GM12872 (cell line): ENCODE measurements around the gene ZNF275.

Source experiments
- TF ChIP-seq, protein P1 (sequence below): IDR thresholded peaks from 3 replicates; pipeline ENCODE4 v1.5.1; 2011; ENCODE audit warnings: low read depth, mild to moderate bottlenecking, low read length, moderate library complexity; ENCODE audit not compliant: insufficient read depth

ZNF275 gene

GRCh38 chrX:153353416-153353815 is 19.5 kb downstream of the ZNF275 start:
- TF ChIP-seq, protein P1, sequence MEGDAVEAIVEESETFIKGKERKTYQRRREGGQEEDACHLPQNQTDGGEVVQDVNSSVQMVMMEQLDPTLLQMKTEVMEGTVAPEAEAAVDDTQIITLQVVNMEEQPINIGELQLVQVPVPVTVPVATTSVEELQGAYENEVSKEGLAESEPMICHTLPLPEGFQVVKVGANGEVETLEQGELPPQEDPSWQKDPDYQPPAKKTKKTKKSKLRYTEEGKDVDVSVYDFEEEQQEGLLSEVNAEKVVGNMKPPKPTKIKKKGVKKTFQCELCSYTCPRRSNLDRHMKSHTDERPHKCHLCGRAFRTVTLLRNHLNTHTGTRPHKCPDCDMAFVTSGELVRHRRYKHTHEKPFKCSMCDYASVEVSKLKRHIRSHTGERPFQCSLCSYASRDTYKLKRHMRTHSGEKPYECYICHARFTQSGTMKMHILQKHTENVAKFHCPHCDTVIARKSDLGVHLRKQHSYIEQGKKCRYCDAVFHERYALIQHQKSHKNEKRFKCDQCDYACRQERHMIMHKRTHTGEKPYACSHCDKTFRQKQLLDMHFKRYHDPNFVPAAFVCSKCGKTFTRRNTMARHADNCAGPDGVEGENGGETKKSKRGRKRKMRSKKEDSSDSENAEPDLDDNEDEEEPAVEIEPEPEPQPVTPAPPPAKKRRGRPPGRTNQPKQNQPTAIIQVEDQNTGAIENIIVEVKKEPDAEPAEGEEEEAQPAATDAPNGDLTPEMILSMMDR: no peak

GRCh38 chrX:153357877-153358276 is 23.9 kb downstream of the ZNF275 start:
- TF ChIP-seq, protein P1: no peak

GRCh38 chrX:153361781-153362397 is 27.9 kb downstream of the ZNF275 start:
- TF ChIP-seq, protein P1: no peak

DNA sequence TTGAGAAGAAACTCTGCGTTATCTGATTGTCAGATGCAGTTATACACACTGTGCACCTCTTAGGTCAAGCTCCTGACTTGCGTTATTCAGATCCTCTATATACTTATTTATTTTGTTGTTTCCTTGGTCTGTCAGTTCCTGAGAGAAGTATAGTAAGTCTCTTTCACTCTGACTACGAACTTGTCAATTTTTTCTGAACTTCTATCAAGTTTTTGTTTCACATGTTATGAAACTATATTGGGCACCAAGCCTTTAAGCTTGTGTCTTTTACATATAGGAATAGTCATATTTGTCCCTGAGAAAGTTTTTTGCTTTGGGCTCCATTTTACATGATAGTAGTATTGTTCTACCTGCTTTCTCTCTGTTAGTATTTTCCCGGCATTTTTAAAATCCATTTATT is 31.7 kb downstream of the ZNF275 start:
- TF ChIP-seq, protein P1: no peak

GRCh38 chrX:153366119-153366518 is 32.2 kb downstream of the ZNF275 start:
- TF ChIP-seq, protein P1: no peak

DNA sequence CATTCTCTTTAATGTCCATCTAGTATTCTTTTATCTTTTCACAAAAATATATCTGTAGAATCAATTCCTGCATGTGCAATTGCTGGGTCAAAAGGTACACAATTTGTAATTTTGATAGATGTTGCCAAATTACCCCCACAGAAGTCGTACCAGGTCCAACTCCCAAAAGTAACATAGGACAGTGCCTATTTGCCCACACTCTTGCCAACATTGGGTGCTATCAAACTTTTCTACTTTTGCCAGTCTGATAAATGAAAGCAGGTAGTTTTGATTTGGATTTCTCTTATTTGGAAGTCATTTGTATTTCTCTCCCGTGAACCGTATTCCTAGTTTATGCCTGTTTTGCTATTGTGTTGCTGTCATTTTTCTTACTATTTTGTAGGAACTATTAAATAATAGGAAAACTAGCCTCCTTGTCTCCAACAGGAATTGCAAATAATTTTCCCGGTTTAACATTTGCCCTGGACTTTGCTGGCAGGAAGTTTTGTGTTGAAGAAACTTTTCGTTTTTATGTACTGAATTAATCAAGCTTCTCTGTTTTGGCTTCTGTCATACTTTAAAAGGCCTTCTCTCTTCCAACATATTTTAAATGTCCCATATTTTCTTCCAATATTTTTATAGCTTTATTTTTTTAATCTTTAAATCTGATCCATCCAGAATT is 33.1 kb downstream of the ZNF275 start:
- TF ChIP-seq, protein P1: no peak

- TF ChIP-seq, protein P1: no peak
Measured at GRCh38 chrX:153370293-153371055, 36.5 kb downstream of the ZNF275 start.
